SK-N-DZ (cell line): ENCODE measurements around the gene ZCCHC7.
A peak's percentile ranks its signal among the peaks of the same experiment; 100 is the strongest.
"Not testable (repeated sequence)": the region's sequence is repeated elsewhere in the genome, so short reads cannot be mapped to it uniquely, and the experiment has no call there.

Experiments used
- DNase-seq: peaks from one replicate; pipeline ENCODE4 v3.0.0-alpha.2; 2015; ENCODE audit warnings: low spot score

The ZCCHC7 gene

DNA sequence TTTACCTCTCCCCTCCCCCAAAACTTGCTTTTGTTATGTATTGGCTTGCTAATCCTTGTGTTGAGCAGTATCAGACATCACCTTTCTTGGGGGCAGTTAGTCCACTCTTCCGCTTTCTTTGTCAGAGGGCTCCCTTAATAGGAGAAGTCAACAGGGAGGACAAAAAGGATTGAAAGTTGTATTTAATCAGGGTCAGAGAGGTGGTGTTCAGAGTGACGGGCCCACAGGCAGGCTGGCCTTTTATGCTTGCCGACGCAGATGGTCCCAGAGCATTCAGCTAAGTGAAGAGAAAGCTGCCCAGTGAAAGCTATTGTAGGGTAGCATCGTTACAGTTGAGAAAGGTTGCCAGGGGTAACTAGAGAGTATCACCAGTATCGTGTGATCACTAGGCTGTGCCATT lies 131.1 kb downstream of the ZCCHC7 start:
- no peak for DNase-seq

DNA sequence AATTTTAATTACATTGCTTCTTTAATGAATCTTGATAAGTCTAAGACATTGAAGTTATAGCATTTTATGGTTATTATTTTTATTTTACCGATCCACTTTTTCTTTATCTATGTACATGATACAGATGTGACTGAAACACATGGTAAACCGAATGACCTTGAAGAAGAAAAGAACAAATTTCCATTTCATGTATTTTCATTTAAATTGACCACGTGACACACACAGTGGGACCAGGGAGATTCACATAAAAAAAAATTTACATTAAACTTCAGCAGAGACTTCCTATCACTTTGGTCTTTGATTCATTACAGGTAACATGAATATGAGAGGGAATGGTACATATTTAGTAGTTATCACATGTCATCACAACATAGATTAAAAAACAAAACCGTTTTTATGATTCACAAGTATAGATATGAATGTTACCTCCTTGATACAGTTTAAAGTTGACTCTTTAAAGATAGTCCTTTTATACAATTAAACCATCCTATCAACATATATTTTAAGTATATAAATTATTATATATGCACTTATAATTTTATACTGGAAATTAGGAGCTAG lies 133.1 kb downstream of the ZCCHC7 start:
- DNase-seq = no peak

DNA sequence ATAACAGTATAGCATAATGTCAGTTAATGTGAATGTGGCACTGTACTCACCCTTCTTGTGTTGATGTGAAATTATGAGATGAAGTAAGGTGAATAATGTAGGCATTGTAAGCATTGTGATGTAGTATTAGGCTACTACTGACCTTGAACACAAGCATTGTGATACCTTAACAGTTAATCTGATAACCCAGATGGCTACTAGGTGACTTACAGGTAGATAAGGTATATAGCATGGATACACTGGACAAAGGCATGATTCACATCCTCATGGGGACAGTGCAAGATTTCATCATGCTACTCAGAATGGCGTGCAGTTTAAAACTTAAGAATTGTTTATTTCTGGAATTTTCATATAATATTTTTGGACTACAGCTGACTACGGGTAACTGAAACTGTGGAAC lies 134.8 kb downstream of the ZCCHC7 start:
- no peak for DNase-seq

DNA sequence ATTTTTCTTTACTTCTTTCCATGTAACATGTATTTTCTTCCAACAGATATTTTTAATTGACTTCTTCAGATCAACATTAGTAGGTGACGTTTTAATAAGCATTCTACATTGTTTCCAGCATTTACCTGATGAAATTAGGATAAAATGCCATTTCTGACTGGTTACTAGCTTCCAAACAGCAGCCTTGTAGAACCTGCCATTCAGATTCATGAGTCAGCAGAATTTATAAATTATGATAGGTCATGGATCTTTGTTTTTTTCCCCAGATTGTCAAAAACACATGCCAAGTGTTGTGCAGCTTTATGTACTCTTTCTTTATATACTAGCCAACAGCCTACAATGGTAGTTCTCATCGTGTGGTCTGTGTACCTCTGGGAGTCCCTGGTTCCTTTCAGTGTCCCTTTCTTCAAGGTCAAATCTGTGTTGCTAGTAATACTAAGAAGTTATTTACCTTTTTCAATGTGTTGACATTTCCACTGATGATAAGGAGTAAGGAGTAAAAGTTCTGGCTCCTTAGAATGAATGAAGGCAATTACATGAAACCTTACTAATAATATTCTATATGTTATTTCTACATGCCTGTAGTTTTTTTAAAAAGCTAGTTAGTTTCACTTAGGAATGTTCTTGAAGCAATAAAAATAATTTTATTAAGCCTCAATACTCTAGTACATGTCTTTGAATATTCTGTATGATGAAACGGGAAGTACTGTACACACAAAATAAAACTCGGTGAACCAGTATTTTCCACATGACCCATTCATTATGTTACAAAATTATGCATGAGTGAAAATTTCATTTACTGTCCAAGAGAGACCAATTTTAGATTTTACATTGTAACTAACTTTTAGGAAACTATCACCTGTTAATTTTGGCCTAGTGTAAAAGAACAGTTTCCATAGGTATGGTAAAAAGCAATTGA lies 135.8 kb downstream of the ZCCHC7 start:
- DNase-seq = no peak

DNA sequence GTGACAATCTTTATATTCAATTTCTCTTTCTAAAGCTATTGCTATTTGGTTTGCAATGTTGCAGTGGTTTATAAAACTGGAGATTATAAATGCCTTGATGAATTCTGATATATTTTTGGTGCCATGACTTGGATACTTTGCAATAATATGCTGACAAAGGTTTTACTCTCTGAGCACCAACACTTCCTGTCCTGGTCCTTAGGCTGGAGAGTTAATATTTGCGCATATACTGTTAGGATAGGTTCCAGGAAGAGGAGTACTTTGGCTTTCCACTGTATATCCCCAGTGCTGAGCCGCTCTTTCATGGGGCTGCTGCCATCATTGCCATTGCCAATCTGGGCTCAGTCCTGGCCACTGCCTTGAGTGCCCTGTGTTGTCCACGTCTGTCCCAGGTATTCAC lies 139.6 kb downstream of the ZCCHC7 start:
- DNase-seq = no peak

DNA sequence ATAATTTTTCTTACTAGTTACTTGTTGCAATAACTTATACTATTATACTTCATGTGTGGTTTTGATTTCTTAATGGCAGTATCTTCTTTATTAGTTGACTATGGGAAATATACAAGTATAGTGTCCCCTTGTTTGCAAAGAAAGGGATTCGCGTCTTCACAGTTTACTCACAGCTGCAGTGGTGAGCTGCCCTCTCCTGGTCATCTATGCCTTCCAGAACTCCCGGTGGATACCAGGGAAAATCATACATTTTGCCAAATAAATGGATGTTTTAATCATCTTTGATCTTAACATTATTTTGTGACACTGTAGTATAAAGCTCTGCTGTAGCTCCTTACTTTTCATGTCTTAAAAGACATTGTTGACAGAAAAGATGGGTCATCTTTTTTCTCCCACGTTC lies 142.0 kb downstream of the ZCCHC7 start:
- peak; percentile 10 for DNase-seq

DNA sequence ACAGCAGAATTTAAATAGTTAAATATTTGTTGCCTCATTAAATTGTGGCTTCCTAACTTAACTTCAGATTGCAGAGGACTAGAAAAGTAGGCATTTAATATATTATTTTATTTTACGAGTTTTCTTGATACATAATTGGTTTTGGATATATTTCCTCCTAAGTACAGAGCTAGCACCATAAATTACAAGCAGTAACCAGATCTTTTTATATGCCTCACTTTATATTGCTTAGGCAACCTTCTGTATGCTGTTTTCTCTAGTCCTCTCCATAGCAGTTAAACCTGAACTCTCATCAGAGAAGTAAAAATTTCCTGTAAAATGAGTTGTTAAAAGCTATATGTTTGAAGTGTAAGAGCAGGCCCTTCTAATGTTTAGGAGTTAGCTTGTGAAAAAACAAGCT lies 144.2 kb downstream of the ZCCHC7 start:
- no peak for DNase-seq

DNA sequence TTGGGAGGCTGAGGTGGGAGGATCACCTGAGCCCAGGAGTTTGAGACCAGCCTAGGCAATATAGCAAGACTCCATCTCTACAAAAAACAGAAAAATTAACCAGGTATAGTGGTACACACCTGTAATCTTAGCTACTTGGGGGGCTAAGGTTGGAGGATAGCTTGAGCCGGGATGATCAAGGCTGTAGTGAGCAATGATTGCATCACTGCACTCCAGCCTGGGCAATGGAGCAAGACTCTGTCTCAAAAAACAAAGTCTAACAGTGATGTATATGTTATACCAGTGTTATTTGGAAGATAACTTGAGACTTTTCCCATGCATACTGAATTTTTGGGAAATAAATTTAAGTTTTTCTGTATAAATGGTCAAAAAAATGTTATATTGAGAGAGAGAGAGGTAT lies 146.3 kb downstream of the ZCCHC7 start:
- no peak for DNase-seq

DNA sequence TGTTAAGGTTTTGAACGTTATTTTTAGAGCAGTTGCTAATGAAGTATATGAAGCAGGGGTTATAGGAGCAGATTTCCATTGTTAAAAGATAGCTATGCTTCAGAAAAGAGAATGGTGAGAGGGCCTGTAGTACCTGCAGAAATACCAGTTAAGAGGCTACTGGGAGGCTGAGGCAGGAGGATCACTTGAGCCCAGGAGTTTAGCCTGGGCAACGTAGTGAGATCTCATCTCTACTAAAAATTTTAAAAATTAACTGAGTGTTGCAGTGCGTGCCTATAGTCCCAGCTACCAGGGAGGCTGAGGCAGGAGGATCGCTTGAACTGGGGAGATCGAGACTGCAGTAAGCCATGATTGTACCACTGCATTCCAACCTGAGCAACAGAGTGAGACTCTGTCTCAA lies 148.8 kb downstream of the ZCCHC7 start:
- no peak for DNase-seq

DNA sequence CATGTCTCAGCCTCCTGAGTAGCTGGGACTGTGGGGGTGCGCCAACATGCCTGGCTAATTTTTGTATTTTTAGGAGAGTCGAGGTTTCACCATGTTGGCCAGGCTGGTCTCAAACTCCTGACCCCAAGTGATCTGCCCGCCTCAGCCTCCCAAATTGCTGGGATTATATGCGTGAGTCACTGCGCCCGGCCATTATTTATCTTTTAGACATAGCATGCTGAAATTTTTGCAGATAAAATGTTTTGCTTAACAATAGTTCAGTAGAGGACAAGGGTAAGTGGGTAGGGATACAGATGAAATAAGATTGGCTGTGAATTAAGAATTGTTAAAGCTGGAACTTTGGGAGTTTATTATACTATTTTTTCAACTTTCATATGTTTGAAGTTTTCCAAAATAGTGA lies 151.3 kb downstream of the ZCCHC7 start:
- DNase-seq = no peak

DNA sequence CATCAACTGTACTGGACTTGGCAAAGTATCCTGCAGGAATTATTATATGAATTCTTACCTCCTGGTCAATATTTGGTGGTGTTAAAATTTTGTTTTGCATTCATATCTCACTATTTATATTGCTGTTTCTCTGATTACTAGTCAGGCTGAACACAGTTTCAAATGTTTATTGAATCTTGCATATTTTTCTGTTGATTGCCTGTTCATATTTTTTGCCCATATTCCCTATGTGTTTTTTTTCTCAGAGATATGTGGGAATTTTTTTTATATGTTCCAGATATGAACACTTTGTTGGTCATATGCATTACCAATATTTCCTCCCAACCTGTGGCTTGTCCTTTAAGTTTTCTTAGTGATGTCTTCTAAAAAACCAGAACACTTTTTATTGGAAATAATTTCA lies 153.2 kb downstream of the ZCCHC7 start:
- no peak for DNase-seq

DNA sequence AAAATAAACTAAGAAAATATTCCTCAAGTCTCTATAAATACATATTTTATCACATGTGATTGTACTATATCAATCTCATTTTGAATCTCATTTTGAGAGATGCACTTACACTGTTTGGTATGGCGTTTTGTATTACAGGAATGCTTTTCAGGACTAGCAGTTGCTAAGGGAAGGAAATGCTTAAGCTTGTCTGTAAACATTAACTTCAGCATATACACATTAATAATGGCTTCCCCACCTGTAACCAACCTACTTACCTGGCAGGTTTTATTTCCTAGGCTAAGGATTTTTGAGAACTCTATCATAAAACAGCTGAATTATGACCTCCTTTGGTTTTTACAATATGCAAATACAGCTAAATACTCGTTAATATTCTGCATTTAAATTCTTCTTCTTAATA lies 161.2 kb downstream of the ZCCHC7 start:
- DNase-seq = no peak

DNA sequence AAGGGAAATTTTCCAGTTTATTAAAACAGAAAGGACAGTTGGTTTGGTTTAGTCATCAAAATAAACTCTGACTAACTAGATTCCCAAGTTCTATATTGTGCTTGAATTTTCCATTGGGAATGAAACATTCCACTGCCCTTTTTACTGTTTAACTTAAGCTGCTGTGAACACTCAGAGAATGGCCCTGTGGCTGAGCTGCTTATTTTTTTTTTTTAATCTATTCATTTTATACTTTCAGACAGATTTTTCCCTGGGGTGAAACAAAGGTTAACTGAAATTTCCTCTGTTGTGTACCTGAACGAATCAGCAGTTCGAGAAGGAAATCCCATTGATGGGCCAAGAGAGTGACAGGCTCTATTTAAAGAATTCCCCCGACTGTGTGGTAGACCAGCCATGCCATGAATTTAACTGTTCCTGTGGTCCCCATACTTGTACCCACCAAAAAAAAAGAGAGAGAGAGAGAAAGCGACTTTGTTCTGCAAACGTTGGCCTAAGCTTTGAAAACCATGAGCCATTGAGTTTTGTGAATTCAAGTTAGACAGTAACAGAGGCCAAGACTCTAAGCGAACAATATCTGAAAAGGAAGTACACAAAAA lies 163.5 kb downstream of the ZCCHC7 start:
- DNase-seq = no peak

DNA sequence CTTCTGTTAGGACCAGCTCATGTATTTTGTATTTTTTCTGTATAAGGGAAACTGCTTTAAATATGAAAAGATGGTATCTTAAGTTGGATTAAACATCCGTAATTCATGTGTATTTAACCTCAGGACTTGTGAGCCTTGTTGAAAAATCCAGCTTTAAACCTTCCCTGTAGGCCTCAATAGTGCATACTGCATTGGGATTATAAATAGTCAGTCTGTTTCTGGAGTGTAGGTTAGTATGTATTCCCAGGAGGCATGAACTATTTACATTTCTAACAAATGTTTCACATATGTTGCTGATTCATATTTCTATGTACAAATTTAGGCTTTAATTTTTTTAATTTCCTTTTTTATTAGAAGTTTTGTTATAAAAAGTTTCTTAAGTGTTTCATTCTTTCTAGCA lies 164.3 kb downstream of the ZCCHC7 start:
- no peak for DNase-seq

DNA sequence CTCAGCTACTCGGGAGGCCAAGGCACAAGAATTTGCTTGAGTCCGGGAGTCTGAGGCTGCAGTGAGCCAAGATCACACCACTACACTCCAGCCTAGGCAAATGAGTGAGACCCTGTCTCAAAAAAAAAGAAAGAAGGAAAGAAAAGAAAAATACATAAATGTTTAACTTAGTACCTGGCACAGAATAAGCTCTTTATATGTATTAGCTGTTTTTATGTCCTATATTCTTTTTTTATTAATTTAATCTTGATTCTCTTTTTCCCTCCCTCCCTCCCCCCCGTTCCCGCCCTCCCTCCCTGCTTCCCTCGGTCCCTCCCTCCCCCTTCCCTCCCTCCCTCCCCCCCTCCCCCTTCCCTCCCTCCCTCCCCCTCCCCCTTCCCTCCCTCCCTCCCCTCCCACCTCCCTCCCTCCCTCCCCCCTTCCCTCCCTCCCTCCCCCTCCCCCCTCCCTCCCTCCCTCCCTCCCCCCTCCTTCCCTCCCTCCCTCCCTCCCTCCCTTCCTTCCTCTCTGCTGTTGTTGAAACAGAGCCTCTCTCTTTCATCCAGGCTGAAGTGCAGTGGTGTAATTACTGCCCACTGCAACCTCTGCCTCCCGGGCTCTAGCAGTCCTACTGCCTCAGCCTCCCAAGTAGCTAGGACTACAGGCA lies 166.3 kb downstream of the ZCCHC7 start:
- DNase-seq = no peak

DNA sequence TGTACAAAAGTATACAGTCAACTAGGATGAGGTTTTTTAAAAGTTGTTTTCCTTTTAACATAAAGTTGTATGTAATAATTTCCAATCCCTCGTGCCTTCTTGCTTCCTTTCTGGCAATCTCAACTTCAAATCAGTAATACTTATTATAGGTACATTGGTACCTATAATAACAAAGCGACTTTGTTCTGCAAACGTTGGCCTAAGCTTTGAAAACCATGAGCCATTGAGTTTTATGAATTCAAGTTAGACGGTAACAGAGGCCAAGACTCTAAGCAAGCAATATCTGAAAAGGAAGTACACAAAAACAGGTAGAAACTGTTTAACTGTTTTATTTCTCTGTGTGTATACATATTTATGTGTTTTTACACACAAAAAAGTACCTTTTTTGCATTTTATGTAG lies 166.9 kb downstream of the ZCCHC7 start:
- no peak for DNase-seq

DNA sequence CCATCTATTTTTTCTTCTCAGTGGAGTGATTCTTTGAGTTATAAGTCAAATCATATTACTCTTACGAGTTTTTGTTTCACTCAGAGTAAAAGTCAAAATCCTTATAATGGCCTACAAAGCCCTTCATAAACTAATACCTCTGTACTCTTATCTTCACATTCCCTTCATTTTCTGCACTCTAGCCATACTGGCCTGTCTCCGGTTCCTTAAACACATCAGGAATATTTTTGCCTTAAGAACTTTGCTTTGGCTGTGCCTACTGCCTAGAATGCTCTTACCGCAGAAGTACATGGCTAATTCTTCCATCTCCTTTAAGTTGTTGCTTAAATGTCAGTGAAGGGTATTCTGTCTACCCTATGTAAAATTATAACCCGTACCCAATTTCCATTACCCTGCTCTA lies 169.3 kb downstream of the ZCCHC7 start:
- DNase-seq = no peak

DNA sequence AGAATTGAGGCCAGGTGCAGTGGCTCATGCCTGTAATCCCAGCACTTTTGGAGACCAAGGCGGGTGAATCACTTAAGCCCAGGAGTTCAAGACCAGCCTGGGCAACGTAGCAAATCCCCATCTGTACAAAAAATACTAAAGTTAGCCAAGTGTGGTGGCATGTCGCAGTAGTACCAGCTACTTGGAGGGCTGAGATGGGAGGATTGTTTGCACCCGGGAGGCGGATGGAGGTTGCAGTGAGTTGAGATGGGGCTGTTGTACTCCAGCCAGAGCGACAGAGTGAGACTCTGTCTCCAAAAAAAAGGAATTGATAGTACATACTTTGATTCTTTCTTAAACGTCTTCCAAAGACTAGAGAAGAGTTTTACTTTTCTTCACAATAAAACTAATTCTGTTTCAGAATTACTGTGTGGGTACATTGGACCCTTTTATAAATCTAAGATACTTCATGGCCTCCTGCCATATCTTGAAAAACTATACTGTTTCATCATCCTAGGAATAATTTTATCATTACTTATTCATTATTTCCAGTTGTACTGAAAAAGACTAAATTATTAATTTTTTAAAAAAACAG lies 170.1 kb downstream of the ZCCHC7 start:
- no peak for DNase-seq

DNA sequence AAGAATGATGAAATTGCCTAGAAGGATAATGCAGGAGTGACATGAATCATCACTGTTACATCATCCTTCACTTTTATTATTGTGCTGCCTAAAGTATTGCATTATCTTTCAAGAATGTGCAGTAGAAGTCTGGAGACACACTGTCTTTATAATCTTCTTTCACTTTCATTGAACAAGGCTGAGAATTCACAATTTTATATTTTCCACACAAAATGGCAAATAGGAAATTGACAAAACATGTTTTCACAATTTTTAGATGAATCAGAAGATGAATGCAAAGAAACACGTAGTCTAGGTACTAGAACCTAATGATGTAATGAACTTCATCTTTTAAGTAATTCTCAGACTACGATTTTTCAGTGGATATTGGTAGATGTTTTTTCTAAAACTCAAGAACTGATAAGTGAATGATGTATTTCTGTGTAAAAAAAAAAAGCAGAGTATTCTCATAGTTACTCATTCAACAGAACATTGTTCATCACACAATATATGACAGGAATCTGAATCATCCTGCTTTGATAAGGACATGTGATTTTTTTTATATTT lies 170.6 kb downstream of the ZCCHC7 start:
- DNase-seq = no peak

DNA sequence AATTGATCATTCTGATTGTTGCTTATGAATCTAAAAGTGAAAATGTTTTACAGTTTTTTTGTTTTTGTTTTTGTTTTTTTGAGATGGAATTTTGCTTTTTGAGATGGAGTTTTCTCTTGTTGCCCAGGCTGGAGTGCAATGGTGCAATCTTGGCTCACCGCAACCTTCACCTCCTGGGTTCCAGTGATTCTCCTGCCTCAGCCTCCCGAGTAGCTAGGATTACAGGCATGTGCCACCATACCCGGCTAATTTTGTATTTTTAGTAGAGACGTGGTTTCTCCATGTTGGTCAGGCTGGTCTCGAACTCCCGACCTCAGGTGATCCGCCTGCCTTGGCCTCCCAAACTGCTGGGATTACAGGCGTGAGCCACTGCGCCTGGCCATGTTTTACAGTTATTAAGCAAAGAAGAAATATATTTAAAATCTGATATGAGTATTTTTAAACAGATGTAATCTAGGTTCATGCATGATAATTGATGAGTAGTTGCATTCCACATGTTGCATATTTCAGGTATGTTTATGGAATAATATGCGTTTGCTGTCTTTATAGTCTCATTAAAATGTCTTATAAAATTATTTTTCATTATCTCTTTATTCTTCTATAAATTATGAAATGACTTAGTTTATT lies 171.4 kb downstream of the ZCCHC7 start:
- DNase-seq = not testable (repeated sequence)

DNA sequence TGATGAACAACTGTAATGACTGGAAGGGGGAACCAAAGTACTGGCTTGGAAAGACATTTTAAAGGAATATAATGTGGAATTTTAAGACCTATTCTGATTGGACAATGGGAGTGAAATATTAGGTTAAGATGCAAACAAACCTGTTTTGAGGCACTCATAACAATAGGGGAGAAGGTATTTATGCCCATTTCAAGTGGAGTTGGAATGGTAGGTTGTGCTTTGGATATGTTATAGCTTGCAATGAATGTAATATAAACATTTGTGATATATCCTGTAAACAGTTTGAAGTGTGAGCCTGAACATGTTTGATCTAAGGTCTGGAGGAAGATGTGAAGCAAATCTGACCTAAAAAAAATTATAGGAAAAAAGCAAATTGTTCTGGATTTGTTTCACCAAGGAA lies 172.5 kb downstream of the ZCCHC7 start:
- DNase-seq = no peak
